GM23248 (cell line): Measurements from ENCODE around the gene NHSL2. TPM values are rescaled to one million over a fixed set of nuclear protein-coding genes. Genes with fewer than 3 reads are reported as not detected.

Source experiments
- DNase-seq: peaks from one replicate; pipeline ENCODE4 v3.0.0-alpha.2; 2015
- H2AFZ ChIP-seq: fragments of 200-600 bp; sonication (generic); 2 replicates; pipeline ENCODE4 v1.6.1; 2016; ENCODE audit warnings: antibody characterized with exemption
- H3F3A ChIP-seq: fragments of 200-600 bp; sonication (generic); 2 replicates; pipeline ENCODE4 v1.6.1; 2016; ENCODE audit warnings: mild to moderate bottlenecking, antibody characterized with exemption, mixed run types; ENCODE audit not compliant: insufficient read depth
- H3K27ac ChIP-seq: fragments of 200-600 bp; sonication (generic); 2 replicates; pipeline ENCODE4 v1.5.1; 2016; ENCODE audit warnings: mild to moderate bottlenecking
- H3K27me3 ChIP-seq: fragments of 200-600 bp; sonication (generic); replicated peaks from 2 replicates; pipeline ENCODE4 v1.6.1; 2016; ENCODE audit warnings: mild to moderate bottlenecking; ENCODE audit not compliant: insufficient read depth
- H3K36me3 ChIP-seq: fragments of 200-600 bp; sonication (generic); 2 replicates; pipeline ENCODE4 v1.6.1; 2016; ENCODE audit warnings: low read depth, mild to moderate bottlenecking
- H3K4me1 ChIP-seq: fragments of 200-600 bp; sonication (generic); 2 replicates; pipeline ENCODE4 v1.6.1; 2016; ENCODE audit warnings: mild to moderate bottlenecking; ENCODE audit not compliant: insufficient read depth
- H3K4me2 ChIP-seq: fragments of 200-600 bp; sonication (generic); one replicate; pipeline ENCODE4 v1.6.1; 2016; ENCODE audit warnings: mild to moderate bottlenecking; ENCODE audit not compliant: unreplicated experiment
- H3K4me3 ChIP-seq: fragments of 200-600 bp; sonication (generic); 2 replicates; pipeline ENCODE4 v1.5.1; 2016; ENCODE audit warnings: mild to moderate bottlenecking
- H3K79me2 ChIP-seq: fragments of 200-600 bp; sonication (generic); 2 replicates; pipeline ENCODE4 v1.6.1; 2016; ENCODE audit warnings: mild to moderate bottlenecking; ENCODE audit not compliant: insufficient read depth
- H3K9ac ChIP-seq: fragments of 200-600 bp; sonication (generic); 2 replicates; pipeline ENCODE4 v1.6.1; 2016; ENCODE audit warnings: mild to moderate bottlenecking
- H3K9me2 ChIP-seq: fragments of 200-600 bp; sonication (generic); 2 replicates; pipeline ENCODE4 v1.6.1; 2016; ENCODE audit warnings: mixed run types, mild to moderate bottlenecking, moderate library complexity; ENCODE audit not compliant: insufficient read depth
- H3K9me3 ChIP-seq: fragments of 200-600 bp; sonication (generic); one replicate; pipeline ENCODE4 v1.6.1; 2017; ENCODE audit warnings: low read depth
- H4K20me1 ChIP-seq: fragments of 200-600 bp; sonication (generic); 2 replicates; pipeline ENCODE4 v1.6.0; 2016; ENCODE audit not compliant: insufficient read depth
- EZH2 ChIP-seq: fragments of 200-600 bp; sonication (generic); IDR thresholded peaks from 2 replicates; pipeline ENCODE4 v1.6.1; 2018; ENCODE audit warnings: antibody characterized with exemption, mild to moderate bottlenecking; ENCODE audit not compliant: insufficient read depth, poor library complexity, severe bottlenecking
- EZH2phosphoT487 ChIP-seq: fragments of 200-600 bp; sonication (generic); IDR thresholded peaks from 2 replicates; pipeline ENCODE4 v1.6.1; 2018; ENCODE audit warnings: antibody characterized with exemption, moderate library complexity, mild to moderate bottlenecking, low read depth; ENCODE audit not compliant: insufficient read depth
- WGBS, 2 experiments: methylation state at CpG; one replicate each; pipeline ENCODE4 v1.1.6; 2015 to 2017; ENCODE audit warnings: low lambda C conversion rate in 2 of 2, low coverage in 1 of 2; ENCODE audit errors: missing lambda C conversion rate in 2 of 2; 5-methylcytosine and 5-hydroxymethylcytosine counted together
- in situ Hi-C: fragments of 300-500 bp; cut with MboI; formaldehyde crosslinking; loops from 2 replicates; pipeline ENCODE4 v1.15.0; 2020
- polyA plus RNA-seq: library from polyadenylated mRNA; unstranded; fragments of >200 nt; fragmentation: Nextera tagmentation; extraction: Ambion mirVana; gene quantifications from 2 replicates; pipeline ENCODE4 v1.2.1, GENCODE V29; 2016
- total RNA-seq: library from RNA; depleted of rRNA; stranded (reverse); fragments of >200 nt; shearing (Covaris generic); gene quantifications from 2 replicates; pipeline ENCODE4 v1.2.3, GENCODE V29; 2014

Gene NHSL2
- total and polyA plus RNA-seq, 2 experiments from 2014 or later: 3.2 to 6.5 TPM

- Histone ChIP-seq H3K36me3 (no peaks in the 10 kb centered on the region), H3K9me3 (no peaks in the 10 kb centered on the region), H3K9me2 (no peaks in the 10 kb centered on the region), H3K79me2 (no peaks in the 10 kb centered on the region), H3K4me2 (peak overlapping the region; percentile 18), H3K4me1 (peaks cover 28% of the 10 kb centered on the region), H4K20me1 (no peaks in the 10 kb centered on the region), H3F3A (peaks cover 7% of the 10 kb centered on the region; the same call in 1 of the 2 replicates), H3K27ac (peak overlapping the region; percentile 27; the same call in 1 of the 2 replicates), H2AFZ (no peak overlapping the region), H3K4me3 (no peak overlapping the region), H3K27me3 (no peaks in the 10 kb centered on the region), H3K9ac (no peak overlapping the region)
- WGBS, 2 experiments: 12 to 15% methylated on average over 4 to 5 of the region's 5 CpGs
- in situ Hi-C loops: no loop called here
- peak; percentile 47 for DNase-seq
- TF ChIP-seq EZH2phosphoT487: no peak
Measured at GRCh38 chrX:71919431-71919830, 8.8 kb downstream of the NHSL2 start.

- WGBS, 2 experiments: 99 to 100% methylated on average over 4 of the region's 4 CpGs
- no peaks in the 10 kb centered on the region for H4K20me1 ChIP-seq
- H3K27me3 ChIP-seq: no peaks in the 10 kb centered on the region
- no peak for DNase-seq
- H3F3A ChIP-seq: peaks cover 10% of the 10 kb centered on the region
- H3K79me2 ChIP-seq: no peaks in the 10 kb centered on the region
- H3K9me2 ChIP-seq: no peaks in the 10 kb centered on the region
- no peaks in the 10 kb centered on the region for H3K36me3 ChIP-seq
- TF ChIP-seq EZH2phosphoT487 (no peak), EZH2 (no peak)
- no peak overlapping the region for H2AFZ ChIP-seq
- H3K4me2 ChIP-seq: peak overlapping the region; percentile 18
- H3K4me1 ChIP-seq: peaks cover 33% of the 10 kb centered on the region
- H3K27ac ChIP-seq: peak overlapping the region; percentile 27; the same call in 1 of the 2 replicates
- no peaks in the 10 kb centered on the region for H3K9me3 ChIP-seq
- H3K9ac ChIP-seq: no peak overlapping the region
- H3K4me3 ChIP-seq: no peak overlapping the region
- in situ Hi-C loops: no loop called here
Measured at GRCh38 chrX:71919886-71920285, 9.2 kb downstream of the NHSL2 start.

GRCh38 chrX:71922686-71923085, 12.0 kb downstream of the NHSL2 start:
- peaks cover 20% of the 10 kb centered on the region for H3F3A ChIP-seq
- H3K9me3 ChIP-seq: no peaks in the 10 kb centered on the region
- no peak overlapping the region for H3K27ac ChIP-seq
- H4K20me1 ChIP-seq: no peaks in the 10 kb centered on the region
- H3K36me3 ChIP-seq: no peaks in the 10 kb centered on the region
- no peak overlapping the region for H2AFZ ChIP-seq
- no peak overlapping the region for H3K9ac ChIP-seq
- no peak for DNase-seq
- peaks cover 35% of the 10 kb centered on the region for H3K4me1 ChIP-seq
- no peaks in the 10 kb centered on the region for H3K9me2 ChIP-seq
- TF ChIP-seq EZH2phosphoT487 (no peak), EZH2 (no peak)
- no peaks in the 10 kb centered on the region for H3K79me2 ChIP-seq
- in situ Hi-C loops: no loop called here
- 43 to 45% methylated on average over 1 of the region's 1 CpG for WGBS, 2 experiments
- no peaks in the 10 kb centered on the region for H3K27me3 ChIP-seq
- no peak overlapping the region for H3K4me3 ChIP-seq
- H3K4me2 ChIP-seq: no peak overlapping the region

- WGBS, 2 experiments: 6 to 9% methylated on average over 1 to 2 of the region's 3 CpGs
- TF ChIP-seq EZH2: no peak
- TF ChIP-seq EZH2phosphoT487: no peak
- peak overlapping the region; percentile 33; the same call in 1 of the 2 replicates for H3K9ac ChIP-seq
- no peaks in the 10 kb centered on the region for H3K27me3 ChIP-seq
- H3K4me3 ChIP-seq: no peak overlapping the region
- peak; percentile 73 for DNase-seq
- H3K4me2 ChIP-seq: no peak overlapping the region
- H2AFZ ChIP-seq: peak overlapping the region; percentile 58; the same call in 1 of the 2 replicates
- in situ Hi-C loops: no loop called here
- H3K27ac ChIP-seq: peak overlapping the region; percentile 35; the same call in 1 of the 2 replicates
- no peaks in the 10 kb centered on the region for H3K9me2 ChIP-seq
- H4K20me1 ChIP-seq: no peaks in the 10 kb centered on the region
- no peaks in the 10 kb centered on the region for H3K79me2 ChIP-seq
- peaks cover 31% of the 10 kb centered on the region for H3K4me1 ChIP-seq
- H3F3A ChIP-seq: peaks cover 14% of the 10 kb centered on the region
- H3K9me3 ChIP-seq: no peaks in the 10 kb centered on the region
- no peaks in the 10 kb centered on the region for H3K36me3 ChIP-seq
Measured at GRCh38 chrX:71923516-71923915, 12.9 kb downstream of the NHSL2 start.

GRCh38 chrX:71927040-71927439, 16.4 kb downstream of the NHSL2 start:
- Histone ChIP-seq H3K36me3 (no peaks in the 10 kb centered on the region), H3K4me1 (peaks cover 20% of the 10 kb centered on the region), H2AFZ (no peak overlapping the region), H3K79me2 (no peaks in the 10 kb centered on the region), H3K27me3 (no peaks in the 10 kb centered on the region), H3K9me2 (no peaks in the 10 kb centered on the region), H3K27ac (no peak overlapping the region), H3K9ac (no peak overlapping the region), H3K4me3 (no peak overlapping the region), H4K20me1 (no peaks in the 10 kb centered on the region), H3F3A (peaks cover 13% of the 10 kb centered on the region; the same call in 1 of the 2 replicates), H3K9me3 (no peaks in the 10 kb centered on the region), H3K4me2 (no peak overlapping the region)
- no peak for DNase-seq
- 92 to 98% methylated on average over 7 of the region's 7 CpGs for WGBS, 2 experiments
- in situ Hi-C loops: no loop called here
- TF ChIP-seq EZH2: no peak
- no peak for TF ChIP-seq EZH2phosphoT487
